GM10266 (cell line): ENCODE results near the gene TMEM192.
"Not testable (repeated sequence)": the region's sequence is repeated elsewhere in the genome, so short reads cannot be mapped to it uniquely, and the experiment has no call there.

Experiments used
- DNase-seq: peaks from one replicate; pipeline ENCODE4 v3.0.0; 2012; ENCODE audit errors: extremely low spot score
- CTCF ChIP-seq: IDR thresholded peaks from 2 replicates; pipeline ENCODE4 v1.5.1; 2012; ENCODE audit warnings: mild to moderate bottlenecking, low read depth; ENCODE audit not compliant: control insufficient read depth, insufficient read depth; ENCODE audit errors: missing control alignments

Gene TMEM192

GRCh38 chr4:165048170-165048569 lies 64.5 kb downstream of the TMEM192 start:
- TF ChIP-seq CTCF: no peak
- DNase-seq: no peak

DNA sequence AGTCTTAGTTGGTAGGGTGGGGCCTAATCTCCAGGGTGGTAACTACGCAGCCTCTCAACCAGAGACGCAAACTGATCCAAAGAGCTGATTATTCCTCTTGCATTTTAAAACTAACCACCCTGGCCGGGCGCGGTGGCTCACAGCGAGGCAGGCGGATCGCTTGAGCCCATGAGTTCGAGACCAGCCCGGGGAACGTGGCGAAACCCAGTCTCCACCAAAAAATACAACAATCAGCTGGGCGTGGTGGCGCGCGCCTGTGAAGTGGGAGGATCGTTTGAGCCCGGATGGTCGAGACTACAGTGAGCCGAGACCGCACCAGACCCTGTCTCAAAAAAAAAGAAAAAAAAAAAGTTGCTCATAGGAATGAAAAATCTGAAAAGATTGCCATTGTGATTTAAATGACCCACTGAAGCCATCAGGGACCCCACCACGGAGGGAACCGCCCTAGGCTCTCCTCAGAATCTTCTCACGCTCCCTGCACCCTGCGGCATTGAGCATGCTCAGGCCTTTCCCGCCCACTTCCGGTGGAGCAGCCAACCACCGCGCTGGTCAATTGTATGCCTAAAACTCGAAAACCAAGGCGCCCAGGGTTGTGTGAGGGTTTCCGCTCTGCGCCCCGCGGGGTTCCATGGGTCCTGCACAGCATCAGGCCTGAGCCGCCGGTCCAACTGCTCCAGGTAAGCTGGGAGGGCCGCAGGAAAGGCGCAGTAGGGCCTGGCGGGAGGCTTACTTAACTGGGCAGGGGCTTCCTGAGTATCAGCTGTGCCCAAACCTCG lies 81.0 kb downstream of the TMEM192 start, which contains the start of gene TRIM60:
TSS of gene TRIM60 (plus strand) at position 564 of the 776 bp plus-strand sequence. CDS start 8,074 bp downstream, outside the sequence.
- no peak for TF ChIP-seq CTCF
- no peak for DNase-seq

DNA sequence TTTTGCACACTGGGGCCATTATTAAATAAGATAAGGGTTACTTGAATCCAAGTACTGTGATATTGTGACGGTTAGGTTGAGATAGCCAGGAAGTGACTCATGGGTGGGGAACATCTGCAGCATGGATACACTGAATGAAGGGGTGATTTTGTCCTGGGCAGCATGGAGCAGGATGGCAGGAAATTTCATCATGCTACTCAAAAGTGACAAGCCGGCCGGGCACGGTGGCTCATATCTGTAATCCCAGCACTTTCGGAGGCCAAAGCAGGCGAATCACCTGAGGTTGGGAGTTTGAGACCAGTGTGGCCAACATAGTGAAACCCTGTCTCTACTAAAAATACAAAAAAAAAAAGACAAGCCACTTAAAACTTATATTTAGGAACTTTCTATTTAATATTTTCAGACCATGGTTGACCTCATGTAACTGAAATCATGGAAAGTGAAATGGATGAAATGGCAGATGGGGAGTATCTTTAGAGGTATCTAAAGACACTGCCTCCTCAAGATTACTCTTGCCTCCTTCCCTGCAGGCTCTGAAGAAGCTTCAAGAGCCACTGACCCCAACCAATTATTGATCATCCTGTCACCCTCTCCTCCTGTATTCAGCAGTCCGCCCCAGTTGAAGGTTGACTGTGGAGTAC lies 84.8 kb downstream of the TMEM192 start:
- no peak for TF ChIP-seq CTCF
- DNase-seq: no peak

DNA sequence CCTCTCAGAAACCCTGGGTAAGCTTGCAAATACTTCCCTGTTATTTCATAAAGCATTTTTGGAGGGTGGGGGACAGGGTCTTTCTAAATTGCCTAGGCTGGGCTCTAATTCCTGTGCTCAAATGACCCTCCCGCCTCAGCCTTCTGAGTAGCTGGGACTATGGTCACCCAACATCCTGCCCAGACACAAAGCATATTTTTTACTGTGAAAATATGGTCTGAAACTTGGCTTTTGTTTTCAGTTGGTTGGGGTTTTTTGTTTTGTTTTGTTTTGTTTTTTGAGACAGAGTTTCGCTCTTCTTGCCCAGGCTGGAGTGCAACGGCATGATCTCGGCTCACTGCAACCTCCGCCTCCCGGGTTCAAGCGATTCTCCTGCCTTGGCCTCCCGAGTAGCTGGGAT lies 86.9 kb downstream of the TMEM192 start:
- DNase-seq: not testable (repeated sequence)
